OCI-LY7 (cell line): Measurements from ENCODE around the gene PGA4.
"Not testable (repeated sequence)": the region's sequence is repeated elsewhere in the genome, so short reads cannot be mapped to it uniquely, and the experiment has no call there.

Source experiments
- CTCF ChIP-seq: fragments of 200-600 bp; sonication (generic); conservative IDR thresholded peaks from 2 replicates; pipeline ENCODE4 v1.5.1; 2014; ENCODE audit warnings: mild to moderate bottlenecking, antibody characterized with exemption, low read length, moderate library complexity, mixed read lengths
- EZH2phosphoT487 ChIP-seq: fragments of 200-600 bp; sonication (generic); IDR thresholded peaks from 2 replicates; pipeline ENCODE4 v1.6.1; 2018; ENCODE audit warnings: low read depth, borderline replicate concordance, mild to moderate bottlenecking, mixed run types, antibody characterized with exemption, low read length, moderate library complexity, mixed read lengths

- TF ChIP-seq CTCF, EZH2phosphoT487: not testable (repeated sequence)
Observed at GRCh38 chr11:61203873-61204272, 18.3 kb upstream of the PGA4 start.
